ENCODE results near the gene SIK2. TPM values are rescaled to one million over a fixed set of nuclear protein-coding genes. Genes with fewer than 3 reads are reported as not detected.

The SIK2 gene
- total RNA-seq, result 9.4 and 9.7 TPM in 2 replicates

GRCh38 chr11:111601979-111602864, at the start of gene SIK2:
Gene SIK2, plus strand, starts transcription at chr11:111602449. Its CDS starts 115 bp downstream, at chr11:111602564.

GRCh38 chr11:111765984-111766833, 164.0 kb downstream of the SIK2 start, which contains the start of gene PPP2R1B:
Gene PPP2R1B, minus strand, starts transcription at chr11:111766389. Its CDS starts 28 bp downstream, at chr11:111766361.

Other genes starting within 250 kb of the SIK2 start
- gene POU2AF1, start 223.2 kb upstream of the SIK2 start, total RNA-seq, result not detected in 2 replicates
- not detected in 2 replicates for gene BTG4, start 90.1 kb upstream of the SIK2 start, total RNA-seq
- not detected in 2 replicates for gene HOATZ, start 87.7 kb upstream of the SIK2 start, total RNA-seq
- 38.3 and 60.4 TPM in 2 replicates for gene LAYN, start 61.7 kb upstream of the SIK2 start, total RNA-seq
- gene PPP2R1B, start 163.9 kb downstream of the SIK2 start, total RNA-seq, result 26.7 and 29.1 TPM in 2 replicates